GM21737 (cell line): ENCODE data around the gene USP10.

ENCODE experiments used
- ATAC-seq: cut with Tn5 transposase; IDR thresholded peaks from one replicate; pipeline ENCODE4 v1.9.1; 2021; ENCODE audit warnings: mild to moderate bottlenecking, moderate library complexity; ENCODE audit not compliant: unreplicated experiment

USP10 gene

DNA sequence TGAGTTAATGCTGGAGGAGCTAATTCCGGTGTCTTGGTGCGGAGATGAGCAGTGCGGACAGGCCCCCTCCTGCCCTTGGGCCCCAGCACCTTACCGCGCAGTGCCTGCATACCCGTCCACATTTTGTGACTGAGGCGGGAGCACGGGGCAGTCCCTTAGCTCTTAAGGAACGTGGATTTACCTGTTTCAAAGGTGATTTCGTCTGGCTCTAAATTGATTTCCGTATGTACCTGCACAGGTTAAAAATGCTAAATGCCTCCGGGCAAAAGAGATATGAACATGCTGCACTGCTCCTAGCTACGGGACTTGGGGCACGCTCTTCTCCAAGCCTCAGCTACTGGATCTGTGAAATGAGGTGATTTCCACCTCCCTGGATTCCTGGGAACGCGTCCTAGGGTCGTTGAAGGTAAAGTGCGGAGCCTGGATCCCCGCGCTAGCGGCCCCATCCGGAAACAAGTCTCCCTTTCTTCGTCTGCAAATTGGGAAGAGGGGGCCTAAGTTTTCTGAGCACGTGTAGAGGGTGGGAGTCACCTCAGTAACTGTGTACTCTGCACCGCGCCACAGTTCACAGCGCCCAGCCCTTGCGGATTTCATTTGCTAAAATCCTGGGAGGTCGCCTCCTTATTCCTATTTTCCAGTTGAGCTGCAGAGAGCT is 119.3 kb downstream of the USP10 start:
- ATAC-seq: no peak

DNA sequence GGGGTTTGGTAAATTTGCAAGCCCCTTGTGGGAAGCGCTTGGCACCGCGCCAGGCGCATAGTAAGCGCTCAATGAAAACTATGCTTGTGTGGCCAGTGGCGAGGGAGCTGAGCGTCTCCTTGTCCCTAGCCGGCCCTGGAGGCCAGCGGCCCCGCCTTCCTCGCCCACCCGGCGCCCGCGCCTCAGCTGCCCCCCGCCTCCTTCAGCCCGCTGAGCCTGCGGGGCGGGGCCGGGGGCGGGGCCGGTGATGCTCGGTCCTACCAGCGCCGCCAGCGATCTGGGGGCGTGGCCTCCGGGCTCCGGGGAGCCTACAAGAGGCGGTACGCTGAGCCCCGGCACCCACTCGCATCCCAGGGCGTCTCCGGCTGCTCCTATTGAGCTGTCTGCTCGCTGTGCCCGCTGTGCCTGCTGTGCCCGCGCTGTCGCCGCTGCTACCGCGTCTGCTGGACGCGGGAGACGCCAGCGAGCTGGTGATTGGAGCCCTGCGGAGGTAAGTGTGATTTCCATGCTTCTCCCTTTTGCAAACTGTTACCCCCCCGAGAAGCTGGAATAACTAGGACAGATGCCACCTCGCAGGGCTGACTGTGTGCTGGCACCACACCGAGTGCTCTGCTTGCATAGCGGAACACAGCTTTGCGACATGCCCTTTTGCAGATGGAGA is 120.0 kb downstream of the USP10 start, which contains the start of gene CRISPLD2:
Gene CRISPLD2 (plus strand): TSS at position 342 of the 661 bp plus-strand sequence. CDS start 18,511 bp downstream, outside the sequence.
- ATAC-seq: no peak

DNA sequence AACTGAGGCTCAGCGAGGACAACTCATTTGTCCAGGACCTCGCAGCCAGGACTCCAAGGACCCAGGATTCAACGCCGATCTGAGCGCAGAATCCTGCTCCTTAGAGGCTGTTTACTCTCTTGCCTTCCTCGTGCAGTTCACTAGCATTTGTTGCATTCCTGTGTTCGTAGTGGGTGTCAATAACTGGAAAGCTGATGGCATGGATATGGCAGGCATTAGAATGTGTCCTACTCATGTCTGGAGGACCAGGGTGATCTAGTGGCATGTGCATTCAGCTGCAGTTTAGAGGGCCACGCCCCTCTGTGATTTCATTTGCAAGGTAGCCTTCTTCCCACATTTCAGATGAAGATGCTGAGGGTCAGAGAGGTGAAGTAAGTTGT is 120.5 kb downstream of the USP10 start:
- no peak for ATAC-seq

DNA sequence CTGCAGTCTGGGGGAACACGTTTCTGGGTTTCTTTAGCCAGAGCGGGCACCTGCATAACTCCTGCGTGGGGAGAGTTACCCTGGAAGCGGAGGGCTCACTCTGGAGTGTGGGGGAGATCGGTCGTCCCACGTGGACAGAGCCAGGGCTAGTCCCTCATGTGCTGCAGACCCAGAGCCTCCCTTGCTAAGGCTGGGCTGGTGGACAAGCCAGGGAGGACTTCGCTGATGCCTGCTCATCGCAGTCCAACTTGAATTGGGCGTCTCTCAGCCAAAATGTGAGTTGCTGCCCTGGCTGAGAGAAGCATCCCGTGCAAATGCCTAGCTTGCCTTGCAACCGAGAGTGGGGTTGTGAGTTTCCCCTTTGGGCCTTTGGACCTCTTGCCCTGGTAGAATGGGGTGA is 121.0 kb downstream of the USP10 start:
- no peak for ATAC-seq

DNA sequence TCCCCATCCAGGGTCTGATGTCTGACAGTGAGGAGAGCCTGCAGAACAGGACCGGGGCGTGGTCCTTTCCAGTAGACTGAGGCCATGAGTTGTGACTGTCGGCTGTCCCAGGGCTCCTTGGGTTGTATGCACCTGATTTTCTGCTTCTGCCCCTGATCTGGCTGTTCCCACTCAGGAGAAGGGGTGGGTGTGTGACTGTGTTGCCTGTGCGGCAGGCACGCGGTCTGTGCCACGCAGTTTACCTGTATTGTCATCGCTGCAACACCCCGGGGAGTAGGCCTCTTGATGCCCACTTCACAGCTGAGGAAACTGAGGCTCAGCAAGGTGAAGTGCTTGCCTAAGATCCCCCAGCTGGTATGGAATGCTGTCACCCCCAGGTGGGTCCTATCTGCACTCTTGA is 121.4 kb downstream of the USP10 start:
- ATAC-seq: no peak

DNA sequence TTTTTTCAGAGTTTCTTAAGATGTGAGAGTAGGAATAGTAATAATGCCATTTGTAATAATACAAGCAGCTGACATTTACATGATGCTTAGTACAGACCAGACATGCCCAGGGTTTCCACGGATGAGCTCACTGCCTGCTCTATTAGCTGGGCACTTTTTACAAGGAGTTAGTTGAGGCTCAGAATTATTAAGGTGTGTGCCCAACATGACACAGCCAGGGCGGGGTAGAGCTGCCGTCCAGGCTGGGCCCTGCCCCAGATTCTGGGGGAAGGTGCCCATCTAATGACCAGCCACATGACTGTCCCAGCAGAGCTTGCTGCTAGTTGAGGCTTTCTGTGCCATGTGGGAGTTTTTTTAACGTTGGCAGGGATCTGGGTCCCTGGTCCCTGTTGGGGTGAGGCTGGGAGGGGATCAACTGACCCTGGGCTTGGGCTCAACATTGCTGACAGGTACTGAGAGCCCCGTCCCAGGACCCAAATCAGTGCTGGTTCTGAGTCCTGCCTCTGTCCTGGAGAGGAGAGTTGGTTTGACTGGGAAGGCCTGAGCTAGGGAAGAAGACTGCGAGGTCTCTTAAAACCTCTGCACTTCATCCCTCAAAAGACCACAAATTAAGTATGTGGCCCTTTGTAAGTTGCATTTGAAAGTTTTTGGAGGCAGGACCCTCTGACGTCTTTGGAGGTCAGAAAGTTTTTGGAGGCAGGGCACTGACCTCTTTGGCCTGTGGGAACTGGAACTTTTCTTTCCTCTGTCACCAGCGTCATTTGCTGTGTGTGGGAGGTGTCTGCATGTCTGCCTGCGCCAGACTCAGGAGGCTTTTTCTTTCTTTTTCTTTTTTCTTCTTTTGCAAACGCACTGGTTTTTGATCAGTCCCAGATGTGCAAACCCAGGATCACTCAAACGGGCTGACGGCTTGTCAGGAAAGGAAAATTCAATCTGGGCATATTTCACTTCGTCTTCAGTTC is 122.2 kb downstream of the USP10 start:
- ATAC-seq: no peak

DNA sequence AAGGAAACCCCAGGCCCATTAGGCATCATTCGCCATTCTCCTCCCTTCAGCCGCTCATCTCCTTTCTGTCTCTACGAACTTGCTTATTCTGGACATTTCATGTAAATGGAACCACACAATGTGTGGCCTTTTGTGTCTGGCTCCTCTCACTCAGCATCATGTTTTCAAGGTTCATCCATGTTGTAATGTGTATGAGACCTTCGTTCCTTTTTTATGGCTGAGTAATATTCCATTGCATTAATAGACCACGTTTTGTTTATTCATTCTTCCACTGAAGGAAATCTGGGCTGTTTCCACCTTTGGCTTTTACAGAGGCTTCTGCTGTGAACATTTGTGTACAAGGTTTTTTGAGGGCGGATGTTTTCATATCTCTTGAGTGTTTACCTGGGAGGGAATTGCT is 123.2 kb downstream of the USP10 start:
- no peak for ATAC-seq

DNA sequence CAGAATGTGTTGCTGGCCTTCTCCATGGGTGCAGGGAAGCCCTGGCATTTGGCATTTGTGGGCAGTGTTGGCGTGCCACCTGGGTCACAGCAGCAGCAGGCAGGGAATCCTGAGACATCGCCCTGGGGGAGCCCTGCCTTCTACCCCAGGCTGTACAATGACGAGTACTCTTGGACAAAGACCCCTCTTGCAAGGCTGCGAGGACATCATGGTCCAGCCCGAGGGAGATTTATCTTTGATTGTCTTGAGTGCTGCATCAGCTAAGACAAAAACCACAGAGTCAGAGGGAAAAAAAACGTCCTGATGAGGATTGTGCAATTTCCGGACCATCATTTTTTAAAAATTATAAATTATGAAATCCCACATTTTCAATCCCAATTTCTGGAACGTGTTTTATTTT is 123.7 kb downstream of the USP10 start:
- ATAC-seq: no peak

DNA sequence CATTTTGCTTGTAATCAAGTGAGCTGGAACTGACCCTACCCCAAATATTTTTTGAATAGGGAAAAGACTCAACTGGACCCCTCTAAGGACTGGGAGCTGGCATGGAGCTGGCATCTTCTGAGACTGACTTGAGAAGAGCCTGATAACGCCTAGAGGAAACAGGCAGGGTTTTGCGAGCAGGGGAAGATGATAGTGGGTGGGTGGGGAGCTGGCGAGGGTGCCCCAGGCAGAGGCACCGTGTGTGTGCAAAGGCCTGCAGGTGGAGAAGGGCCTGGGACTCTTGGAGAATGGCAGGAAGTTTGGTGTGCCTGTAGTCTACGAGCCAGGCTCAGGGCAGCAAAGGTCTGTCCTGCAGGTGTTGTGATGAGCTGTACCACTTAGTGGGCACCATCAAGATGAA is 124.1 kb downstream of the USP10 start:
- no peak for ATAC-seq

DNA sequence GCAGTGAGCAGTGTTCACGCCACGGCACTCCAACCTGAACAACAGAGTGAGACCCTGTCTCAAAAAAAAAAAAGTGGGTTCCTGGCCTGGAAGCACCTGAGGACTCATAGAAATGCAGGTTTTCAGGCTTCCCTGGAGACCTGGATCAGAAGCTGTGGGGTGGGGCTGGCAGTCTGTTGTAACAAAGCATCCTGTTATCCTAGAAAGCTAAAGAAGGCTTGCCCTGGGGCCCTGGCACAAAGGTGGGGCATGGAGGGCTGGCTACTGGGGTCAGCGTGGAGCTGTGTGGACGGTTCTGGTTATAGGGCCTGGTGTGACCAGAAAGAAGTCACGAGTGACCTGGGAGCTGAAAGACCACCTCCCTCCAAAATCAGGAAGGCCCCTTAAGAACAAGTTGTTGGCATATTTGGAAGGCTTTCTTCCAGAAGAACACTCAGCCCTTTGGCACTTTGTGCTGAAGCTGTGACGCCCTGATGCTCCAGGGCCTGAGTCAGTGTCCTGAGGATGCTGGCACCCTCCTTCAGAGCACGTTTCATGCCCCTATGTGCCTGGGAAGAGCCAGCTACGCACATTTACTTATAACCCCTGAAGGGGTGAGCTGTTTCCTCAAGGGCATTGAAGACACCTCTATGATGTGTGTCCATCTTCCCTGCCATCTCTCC is 126.2 kb downstream of the USP10 start:
- no peak for ATAC-seq

DNA sequence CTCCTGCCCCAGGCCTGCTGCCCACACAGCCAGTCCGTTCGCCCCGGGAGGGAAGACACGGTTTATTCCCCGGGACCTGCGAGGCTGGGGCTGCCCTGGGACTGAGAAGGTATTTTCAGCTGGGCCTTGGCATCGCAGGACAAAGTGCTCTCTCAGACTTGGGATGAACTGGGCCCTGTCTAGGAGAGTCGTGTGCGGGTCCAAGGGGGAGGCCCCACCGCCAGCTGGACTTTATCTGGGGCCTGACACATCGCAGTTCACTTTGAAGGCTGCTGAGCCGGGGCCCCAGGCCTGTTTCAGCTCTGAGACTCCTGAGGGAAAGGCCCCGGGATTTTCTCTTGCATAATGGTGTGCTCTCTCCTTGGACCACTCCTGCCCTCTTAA is 126.8 kb downstream of the USP10 start:
- no peak for ATAC-seq

DNA sequence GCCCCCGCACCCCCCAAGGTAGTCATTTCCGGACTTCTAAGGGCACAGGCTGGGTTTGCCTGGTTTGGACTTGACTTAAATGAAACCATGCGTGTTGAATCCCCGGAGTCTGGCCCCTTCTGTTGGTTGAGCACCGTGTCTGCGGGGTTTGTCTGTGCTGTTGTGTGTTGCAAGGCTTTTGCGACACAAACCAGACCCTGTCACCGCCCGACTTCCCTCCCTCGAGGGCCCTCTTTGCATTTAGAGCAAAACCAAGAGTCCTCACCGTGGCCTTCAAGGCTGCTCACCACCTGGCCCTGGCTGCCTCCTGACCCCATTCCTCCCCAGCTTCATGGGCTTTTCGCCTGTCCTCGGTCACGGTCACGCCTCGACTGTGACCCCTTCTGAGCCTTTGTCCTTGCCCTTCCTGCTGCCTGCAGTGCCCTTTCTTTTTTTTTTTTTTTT is 127.4 kb downstream of the USP10 start:
- ATAC-seq: no peak

DNA sequence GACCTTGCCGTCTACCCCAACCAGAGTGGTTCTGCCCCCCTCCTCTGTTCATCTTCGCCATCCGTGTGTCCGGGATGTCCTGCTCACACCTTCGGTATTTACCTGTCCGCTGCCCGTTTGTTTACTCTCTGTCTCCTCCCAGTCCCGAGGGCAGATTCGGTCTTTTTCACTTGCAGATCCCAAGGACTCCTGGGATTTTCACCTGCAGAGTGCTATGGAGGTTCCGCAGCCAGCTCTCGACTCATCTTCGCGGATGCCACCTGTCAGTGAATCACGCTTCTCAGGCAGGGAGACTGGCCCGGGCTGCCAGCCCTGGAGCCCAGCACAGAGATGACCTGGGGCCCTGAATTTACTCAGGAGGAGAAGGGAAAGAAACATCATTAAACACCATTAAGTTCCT is 128.1 kb downstream of the USP10 start:
- no peak for ATAC-seq

DNA sequence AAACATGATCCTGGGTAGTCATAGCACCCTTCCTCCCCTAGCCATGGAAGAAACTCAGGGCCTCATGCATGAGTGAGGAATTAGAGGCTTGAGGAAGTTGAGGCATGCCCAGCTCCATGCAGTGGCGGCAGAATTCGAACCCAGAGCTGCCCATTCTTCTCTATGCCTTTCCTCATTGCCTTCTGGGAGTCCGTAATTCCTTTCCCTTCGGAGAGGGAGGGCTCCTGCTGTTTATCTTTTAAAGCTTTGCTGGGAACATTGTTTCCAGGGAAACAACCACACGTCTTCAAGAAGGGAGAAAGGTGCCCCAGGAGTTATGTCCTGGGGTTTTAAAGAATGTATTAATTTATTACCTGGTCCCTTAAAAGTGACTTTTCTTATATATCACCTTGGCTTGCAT is 128.5 kb downstream of the USP10 start:
- ATAC-seq: no peak
